H1 (cell line): ENCODE results near the gene JAKMIP1. TPM values are rescaled to one million over a fixed set of nuclear protein-coding genes. Genes with fewer than 3 reads are reported as not detected.

ENCODE experiments used
- CTCF ChIA-PET: fragments of 300-600 bp; sonication (Branson Sonifier 250); formaldehyde crosslinking; loops from one replicate; lab custom pipeline; 2021; ENCODE audit not compliant: partially characterized antibody; lab: Charles Lee
- POLR2A ChIA-PET: fragments of 300-600 bp; sonication (Branson Sonifier 250); formaldehyde crosslinking; loops from one replicate; lab custom pipeline; 2021; ENCODE audit warnings: inconsistent platforms; ENCODE audit not compliant: partially characterized antibody; lab: Charles Lee
- DNase-seq, 2 experiments: peaks; one replicate each; pipeline versions ENCODE4 v3.0.0 to v3.0.0-alpha.2; 2010 to 2022; ENCODE audit warnings: low spot score in 2 of 2, low read depth in 1 of 2, mixed read lengths in 1 of 2
- FAIRE-seq: peaks from 2 replicates; lab custom pipeline; 2011; peaks lifted over from hg19 to GRCh38; lab: Jason Lieb, UNC
- H2AFZ ChIP-seq: 2 replicates; pipeline ENCODE4 v1.8.1; 2012; ENCODE audit warnings: low read length, inconsistent platforms
- H2AK5ac ChIP-seq: 2 replicates; pipeline ENCODE4 v1.6.1; 2013; ENCODE audit warnings: low read depth, low read length
- H2BK120ac ChIP-seq: replicated peaks from 2 replicates; pipeline ENCODE3; 2013; ENCODE audit warnings: low read depth, low read length, inconsistent platforms
- H2BK12ac ChIP-seq: 2 replicates; pipeline ENCODE4 v1.6.1; 2013; ENCODE audit warnings: low read depth, low read length
- H2BK15ac ChIP-seq: 2 replicates; pipeline ENCODE4 v1.6.1; 2013; ENCODE audit warnings: low read length
- H2BK20ac ChIP-seq: 2 replicates; pipeline ENCODE4 v1.6.1; 2013; ENCODE audit warnings: low read length
- H2BK5ac ChIP-seq: 2 replicates; pipeline ENCODE4 v1.6.1; 2013; ENCODE audit warnings: low read depth, low read length
- H3K14ac ChIP-seq: 2 replicates; pipeline ENCODE4 v1.6.1; 2013; ENCODE audit warnings: inconsistent platforms; ENCODE audit not compliant: insufficient read length
- H3K18ac ChIP-seq: 2 replicates; pipeline ENCODE4 v1.6.1; 2013; ENCODE audit warnings: low read length; ENCODE audit errors: extremely low read depth
- H3K23ac ChIP-seq: 2 replicates; pipeline ENCODE4 v1.6.1; 2013; ENCODE audit warnings: inconsistent platforms; ENCODE audit not compliant: insufficient read length
- H3K23me2 ChIP-seq: 2 replicates; pipeline ENCODE4 v1.6.1; 2013; ENCODE audit warnings: low read depth, low read length
- H3K27ac ChIP-seq: 2 replicates; pipeline ENCODE4 v1.6.1; 2011; ENCODE audit warnings: low read depth, low read length, inconsistent platforms
- H3K27me3 ChIP-seq, 4 experiments: replicated peaks in 1 of 4; 1 replicate in 1 of 4; 2 replicates in 3 of 4; pipeline versions ENCODE4 v1.6.1 to v1.8.1; 2011 to 2013; ENCODE audit warnings: low read length in 3 of 4, mild to moderate bottlenecking in 3 of 4, inconsistent platforms in 2 of 4, mixed read lengths in 2 of 4, moderate library complexity in 1 of 4; ENCODE audit not compliant: control insufficient read depth in 3 of 4, insufficient read depth in 3 of 4; ENCODE audit errors: extremely low read depth in 1 of 4
- H3K36me3 ChIP-seq, 4 experiments: 2 replicates each; pipeline versions ENCODE4 v1.6.1 to v1.8.1; 2011 to 2013; ENCODE audit warnings: mild to moderate bottlenecking in 4 of 4, low read length in 3 of 4, moderate library complexity in 2 of 4, control low read depth in 1 of 4, inconsistent platforms in 1 of 4; ENCODE audit not compliant: insufficient read depth in 4 of 4, control insufficient read depth in 2 of 4
- H3K4ac ChIP-seq: replicated peaks from 2 replicates; pipeline ENCODE3; 2013; ENCODE audit warnings: low read length, low read depth, mixed read lengths, inconsistent platforms; ENCODE audit not compliant: insufficient read length
- H3K4me1 ChIP-seq, 4 experiments: replicated peaks in 1 of 4; 1 replicate in 1 of 4; 2 replicates in 3 of 4; pipeline versions ENCODE4 v1.6.1 to v1.8.1; 2011 to 2013; ENCODE audit warnings: low read length in 3 of 4, inconsistent platforms in 2 of 4, mixed read lengths in 1 of 4; ENCODE audit not compliant: insufficient read depth in 4 of 4, control insufficient read depth in 3 of 4
- H3K4me2 ChIP-seq, 2 experiments: 2 replicates each; pipeline versions ENCODE4 v1.6.1 to v1.8.1; 2011 to 2013; ENCODE audit warnings: low read depth in 2 of 2, low read length in 2 of 2, control low read depth in 1 of 2, inconsistent platforms in 1 of 2, mild to moderate bottlenecking in 1 of 2; ENCODE audit not compliant: insufficient read depth in 1 of 2
- H3K4me3 ChIP-seq, 4 experiments: fragments of 200-600, 300-600 bp in 1 of 4; sonication (generic), shearing (Covaris generic), sonication (Bioruptor Twin) in 1 of 4; 2 replicates each; pipeline versions ENCODE4 v1.5.1 to v1.8.1; 2011 to 2016; ENCODE audit warnings: low read length in 4 of 4, low read depth in 3 of 4, control low read depth in 2 of 4, inconsistent platforms in 2 of 4, mild to moderate bottlenecking in 2 of 4, mixed read lengths in 1 of 4, moderate library complexity in 1 of 4; ENCODE audit not compliant: insufficient read depth in 2 of 4; ENCODE audit errors: extremely low read depth in 1 of 4
- H3K56ac ChIP-seq: replicated peaks from 2 replicates; pipeline ENCODE3; 2013; ENCODE audit warnings: low read depth, mild to moderate bottlenecking, mixed read lengths, low read length, inconsistent platforms; ENCODE audit not compliant: insufficient read length
- H3K79me1 ChIP-seq: 2 replicates; pipeline ENCODE4 v1.6.1; 2013; ENCODE audit warnings: low read depth, low read length, control low read depth
- H3K79me2 ChIP-seq, 2 experiments: 2 replicates each; pipeline versions ENCODE4 v1.6.1 to v1.8.1; 2012 to 2013; ENCODE audit warnings: low read length in 2 of 2, mild to moderate bottlenecking in 2 of 2, inconsistent platforms in 1 of 2; ENCODE audit not compliant: insufficient read depth in 2 of 2, control insufficient read depth in 1 of 2
- H3K9ac ChIP-seq, 4 experiments: replicated peaks in 1 of 4; 1 replicate in 1 of 4; 2 replicates in 3 of 4; pipeline versions ENCODE4 v1.6.1 to v1.8.1; 2011 to 2013; ENCODE audit warnings: low read depth in 3 of 4, low read length in 3 of 4, control low read depth in 2 of 4, mild to moderate bottlenecking in 2 of 4, moderate library complexity in 2 of 4, inconsistent platforms in 1 of 4; ENCODE audit errors: extremely low read depth in 1 of 4
- H3K9me3 ChIP-seq, 2 experiments: 2 replicates each; pipeline versions ENCODE4 v1.6.1 to v1.8.1; 2012 to 2013; ENCODE audit warnings: mild to moderate bottlenecking in 2 of 2, moderate library complexity in 2 of 2, control low read depth in 1 of 2, inconsistent platforms in 1 of 2, low read depth in 1 of 2, low read length in 1 of 2, mixed read lengths in 1 of 2; ENCODE audit not compliant: insufficient read depth in 2 of 2
- H4K20me1 ChIP-seq, 2 experiments: replicated peaks in 1 of 2; 2 replicates each; pipeline versions ENCODE3 to v1.8.1; 2011 to 2013; ENCODE audit warnings: inconsistent platforms in 2 of 2, low read length in 2 of 2, mild to moderate bottlenecking in 1 of 2; ENCODE audit not compliant: insufficient read depth in 2 of 2, control insufficient read depth in 1 of 2
- H4K5ac ChIP-seq: 2 replicates; pipeline ENCODE4 v1.6.1; 2013; ENCODE audit warnings: low read length, low read depth, mixed read lengths, inconsistent platforms; ENCODE audit not compliant: insufficient read length
- H4K8ac ChIP-seq: 2 replicates; pipeline ENCODE4 v1.8.0; 2013; ENCODE audit warnings: mild to moderate bottlenecking, moderate library complexity, low read length, inconsistent platforms; ENCODE audit not compliant: insufficient read depth; ENCODE audit errors: extremely low read depth
- H4K91ac ChIP-seq: replicated peaks from 2 replicates; pipeline ENCODE3; 2013; ENCODE audit warnings: low read length, mixed read lengths, inconsistent platforms; ENCODE audit not compliant: insufficient read length
- BRCA1 ChIP-seq: IDR thresholded peaks from 2 replicates; pipeline ENCODE4 v1.6.1; 2012; ENCODE audit warnings: low read depth, low read length, improper control_type of control experiment
- CREB1 ChIP-seq: IDR thresholded peaks from 2 replicates; pipeline ENCODE4 v1.6.1; 2012; ENCODE audit warnings: inconsistent platforms
- WGBS, 2 experiments: shearing (Covaris generic) in 1 of 2; methylation state at CpG; one replicate each; pipeline versions ENCODE4 v1.1.6 to v1.1.7; 2013 to 2015; ENCODE audit warnings: low lambda C conversion rate in 2 of 2, mixed read lengths in 2 of 2, inconsistent platforms in 1 of 2, low coverage in 1 of 2, missing lambda C conversion rate in 1 of 2; ENCODE audit not compliant: insufficient replicate concordance in 2 of 2, insufficient coverage in 1 of 2, insufficient read length in 1 of 2; ENCODE audit errors: extremely low coverage in 1 of 2, missing lambda C conversion rate in 1 of 2; 5-methylcytosine and 5-hydroxymethylcytosine counted together
- polyA plus RNA-seq, 7 experiments: library from polyadenylated mRNA; depleted of rRNA in 3 of 7; stranded (reverse) in 5 of 7; unstranded in 2 of 7; fragments of >200 nt in 5 of 7; fragments of 200-250 nt in 2 of 7; gene quantifications; 1 replicate in 5 of 7; 2 replicates in 1 of 7; 4 replicates in 1 of 7; pipeline versions ENCODE4 v1.2.1 to v1.2.3, GENCODE V29; 2011 to 2013; ENCODE audit warnings: missing spikeins in 2 of 7, mixed read lengths in 2 of 7
- total RNA-seq: library from RNA; stranded (reverse); fragmentation: NEBNext Ultra II Directional; extraction: Animal tissue kit (Norgen Biotek cat#: 25700); gene quantifications from 2 replicates; pipeline ENCODE4 v1.2.1, GENCODE V29; 2021

The JAKMIP1 gene
- total and polyA plus RNA-seq, 2 of the 8 experiments (the other 6 are each of a cell fraction or from before 2014, with no cell fraction given): 2.5 to 4.4 TPM

DNA sequence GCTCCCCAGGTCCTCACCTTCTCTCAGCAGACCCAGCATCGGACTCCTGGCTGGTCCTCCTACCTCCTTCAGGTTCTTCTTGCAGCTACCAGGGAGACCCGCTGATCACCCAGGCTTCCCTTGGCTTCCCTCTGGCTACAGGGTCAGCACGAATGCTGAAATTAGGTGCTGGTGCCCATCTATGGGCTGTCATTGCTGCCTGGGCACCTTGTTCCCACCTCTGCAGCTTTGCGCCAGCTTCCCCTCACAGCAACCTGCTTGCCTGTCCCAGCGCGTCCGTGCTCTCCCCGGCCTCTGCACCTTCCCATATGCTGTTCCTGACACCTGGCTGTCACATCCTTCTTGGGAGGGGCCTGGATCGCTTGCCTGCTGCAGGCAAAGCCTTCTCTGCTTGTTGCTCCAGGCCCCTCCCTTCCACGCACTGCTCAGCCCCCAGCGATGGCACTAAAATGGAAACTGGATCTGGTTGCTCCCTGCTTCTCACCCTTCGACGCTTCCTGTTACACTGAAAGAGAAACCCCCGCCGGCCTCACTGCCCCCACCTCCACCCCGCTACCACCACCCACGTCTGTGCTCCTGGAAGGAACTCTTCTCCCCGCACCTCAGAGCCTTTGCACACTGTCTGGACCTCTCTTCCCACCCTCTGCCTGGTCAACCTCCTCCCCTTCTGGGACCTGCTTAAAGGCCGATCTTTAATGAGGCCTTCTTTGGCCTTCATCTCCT lies 204.3 kb downstream of the JAKMIP1 start:
- DNase-seq (no peak), FAIRE-seq (no peak)
- no peak overlapping the region for H3K27ac ChIP-seq
- H2AFZ ChIP-seq: no peak overlapping the region
- no peaks in the 10 kb centered on the region for H3K36me3 ChIP-seq
- no peak overlapping the region for H3K18ac ChIP-seq
- no peak overlapping the region for H2BK5ac ChIP-seq
- H4K91ac ChIP-seq: no peak overlapping the region
- H3K4ac ChIP-seq: no peak overlapping the region
- H3K23me2 ChIP-seq: no peaks in the 10 kb centered on the region
- no peak overlapping the region; a peak in 2 of 7 replicates for H3K9ac ChIP-seq
- no peak overlapping the region for H3K4me3 ChIP-seq
- no peak overlapping the region for H3K4me2 ChIP-seq
- H3K4me1 ChIP-seq: no peaks in the 10 kb centered on the region; a peak in 2 of 7 replicates
- no peak overlapping the region for H2BK12ac ChIP-seq
- H2AK5ac ChIP-seq: no peak overlapping the region
- H3K14ac ChIP-seq: no peak overlapping the region
- H3K27me3 ChIP-seq: 0 out of 7 replicates have a peak, but pooled peaks cover 0 to 1% (median 0%) of the 10 kb centered on the region in 4 experiments
- ChIA-PET CTCF (interaction anchor here (1.1 to 5.2 kb wide), 9 partner anchors 13 to 335 kb away, joined by 3 to 111 read pairs (median 8); no protein-coding TSS in a partner anchor), POLR2A (no interaction called here)
- no peak overlapping the region for H4K8ac ChIP-seq
- no peak overlapping the region for H2BK20ac ChIP-seq
- WGBS, 2 experiments: 82% methylated on average over 12 of the region's 19 CpGs; no CpG with 5 or more reads in 1 of the 2 experiments
- no peak overlapping the region for H3K56ac ChIP-seq
- no peak overlapping the region for H3K23ac ChIP-seq
- no peaks in the 10 kb centered on the region for H3K79me2 ChIP-seq
- H4K20me1 ChIP-seq: no peaks in the 10 kb centered on the region
- H4K5ac ChIP-seq: no peak overlapping the region
- H2BK15ac ChIP-seq: no peak overlapping the region
- no peaks in the 10 kb centered on the region; the same call in 1 of the 2 replicates for H3K79me1 ChIP-seq
- H2BK120ac ChIP-seq: no peak overlapping the region
- no peaks in the 10 kb centered on the region for H3K9me3 ChIP-seq
- TF ChIP-seq CREB1 (no peak), BRCA1 (no peak)
